HG03354 (cell line): ENCODE data around the gene PC.
A peak's percentile ranks its signal among the peaks of the same experiment; 100 is the strongest.
"Not testable (repeated sequence)": the region's sequence is repeated elsewhere in the genome, so short reads cannot be mapped to it uniquely, and the experiment has no call there.

Experiments used
- ATAC-seq: cut with Tn5 transposase; IDR thresholded peaks from one replicate; pipeline ENCODE4 v1.9.1; 2021; ENCODE audit warnings: mild to moderate bottlenecking; ENCODE audit not compliant: unreplicated experiment, poor library complexity, severe bottlenecking

The PC gene, protein sequence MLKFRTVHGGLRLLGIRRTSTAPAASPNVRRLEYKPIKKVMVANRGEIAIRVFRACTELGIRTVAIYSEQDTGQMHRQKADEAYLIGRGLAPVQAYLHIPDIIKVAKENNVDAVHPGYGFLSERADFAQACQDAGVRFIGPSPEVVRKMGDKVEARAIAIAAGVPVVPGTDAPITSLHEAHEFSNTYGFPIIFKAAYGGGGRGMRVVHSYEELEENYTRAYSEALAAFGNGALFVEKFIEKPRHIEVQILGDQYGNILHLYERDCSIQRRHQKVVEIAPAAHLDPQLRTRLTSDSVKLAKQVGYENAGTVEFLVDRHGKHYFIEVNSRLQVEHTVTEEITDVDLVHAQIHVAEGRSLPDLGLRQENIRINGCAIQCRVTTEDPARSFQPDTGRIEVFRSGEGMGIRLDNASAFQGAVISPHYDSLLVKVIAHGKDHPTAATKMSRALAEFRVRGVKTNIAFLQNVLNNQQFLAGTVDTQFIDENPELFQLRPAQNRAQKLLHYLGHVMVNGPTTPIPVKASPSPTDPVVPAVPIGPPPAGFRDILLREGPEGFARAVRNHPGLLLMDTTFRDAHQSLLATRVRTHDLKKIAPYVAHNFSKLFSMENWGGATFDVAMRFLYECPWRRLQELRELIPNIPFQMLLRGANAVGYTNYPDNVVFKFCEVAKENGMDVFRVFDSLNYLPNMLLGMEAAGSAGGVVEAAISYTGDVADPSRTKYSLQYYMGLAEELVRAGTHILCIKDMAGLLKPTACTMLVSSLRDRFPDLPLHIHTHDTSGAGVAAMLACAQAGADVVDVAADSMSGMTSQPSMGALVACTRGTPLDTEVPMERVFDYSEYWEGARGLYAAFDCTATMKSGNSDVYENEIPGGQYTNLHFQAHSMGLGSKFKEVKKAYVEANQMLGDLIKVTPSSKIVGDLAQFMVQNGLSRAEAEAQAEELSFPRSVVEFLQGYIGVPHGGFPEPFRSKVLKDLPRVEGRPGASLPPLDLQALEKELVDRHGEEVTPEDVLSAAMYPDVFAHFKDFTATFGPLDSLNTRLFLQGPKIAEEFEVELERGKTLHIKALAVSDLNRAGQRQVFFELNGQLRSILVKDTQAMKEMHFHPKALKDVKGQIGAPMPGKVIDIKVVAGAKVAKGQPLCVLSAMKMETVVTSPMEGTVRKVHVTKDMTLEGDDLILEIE

GRCh38 chr11:66958232-66958955 is at the start of gene PC:
Gene PC (minus strand): TSS chr11:66958383. CDS start chr11:66872159, 86,224 bp downstream.
- peak; percentile 98 for ATAC-seq

- ATAC-seq = no peak
These were observed 48.9 kb upstream of the PC start for GRCh38 chr11:67007126-67007525.

DNA sequence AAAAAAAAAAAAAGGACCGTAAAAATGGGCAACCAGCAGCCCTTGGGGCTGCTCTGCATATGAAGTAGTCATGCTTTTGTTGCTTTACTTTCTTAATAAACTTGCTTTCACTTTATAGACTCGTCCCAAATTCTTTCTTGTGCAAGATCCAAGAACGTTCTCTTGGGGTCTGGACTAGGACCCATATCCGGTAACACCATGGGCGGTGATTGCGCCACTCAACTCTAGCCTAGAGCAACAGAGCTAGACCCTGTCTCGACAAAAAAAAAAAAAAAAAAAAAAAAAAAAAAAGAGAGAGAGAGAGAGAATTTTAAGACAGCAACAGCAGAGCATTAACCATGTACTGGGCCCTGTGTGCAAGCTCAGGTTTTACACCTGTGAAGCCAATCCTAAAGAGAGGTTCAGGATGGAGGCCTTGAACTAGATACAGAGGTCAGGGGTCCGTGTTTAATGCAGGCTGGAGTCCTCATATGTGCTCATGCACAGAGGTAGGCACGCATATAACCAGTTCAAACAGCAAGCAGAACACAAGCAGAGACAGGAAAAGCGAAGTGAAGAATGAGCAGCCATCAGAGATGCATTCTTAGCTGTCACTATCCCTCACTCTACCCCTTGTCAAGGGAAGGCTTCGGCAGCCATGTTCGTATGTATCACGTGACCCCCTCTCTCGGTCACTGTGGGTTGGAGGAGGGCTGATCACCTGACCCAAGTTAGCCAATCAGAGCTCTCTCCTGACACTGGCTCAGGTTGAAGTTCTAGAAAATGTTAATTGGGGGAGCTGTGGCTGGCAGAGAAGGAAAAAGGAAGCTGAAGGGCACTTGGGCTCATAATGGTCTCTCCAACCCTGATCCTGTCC is 48.1 kb upstream of the PC start:
- ATAC-seq = no peak

- ATAC-seq = not testable (repeated sequence)
These were observed 47.0 kb upstream of the PC start for GRCh38 chr11:67005200-67005599.

DNA sequence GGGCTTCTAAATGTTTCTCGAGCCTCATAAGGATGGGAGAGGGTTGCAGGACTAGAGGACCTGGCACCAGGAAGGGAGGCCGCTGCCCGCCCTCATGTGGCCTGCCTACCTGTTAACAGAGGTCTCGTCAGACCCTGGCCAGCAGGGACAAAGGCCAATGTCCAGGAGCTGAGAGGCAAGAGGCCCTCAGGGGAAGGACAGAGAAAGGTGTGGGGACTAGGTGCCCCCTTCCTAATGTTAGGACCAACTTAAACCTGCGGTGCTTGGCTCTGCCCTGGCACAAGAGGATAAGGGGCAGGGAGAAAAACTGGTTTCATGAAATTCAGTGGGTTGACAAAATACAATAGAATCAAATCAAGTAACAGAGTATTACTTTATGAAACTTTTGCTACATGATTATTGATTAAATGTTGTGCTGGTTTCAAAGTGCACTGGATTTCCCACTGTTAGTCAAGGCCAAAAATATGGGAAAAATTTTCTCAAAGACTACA is 44.8 kb upstream of the PC start:
- ATAC-seq = no peak

- ATAC-seq = no peak
These were observed 44.2 kb upstream of the PC start for GRCh38 chr11:67002297-67002913.

DNA sequence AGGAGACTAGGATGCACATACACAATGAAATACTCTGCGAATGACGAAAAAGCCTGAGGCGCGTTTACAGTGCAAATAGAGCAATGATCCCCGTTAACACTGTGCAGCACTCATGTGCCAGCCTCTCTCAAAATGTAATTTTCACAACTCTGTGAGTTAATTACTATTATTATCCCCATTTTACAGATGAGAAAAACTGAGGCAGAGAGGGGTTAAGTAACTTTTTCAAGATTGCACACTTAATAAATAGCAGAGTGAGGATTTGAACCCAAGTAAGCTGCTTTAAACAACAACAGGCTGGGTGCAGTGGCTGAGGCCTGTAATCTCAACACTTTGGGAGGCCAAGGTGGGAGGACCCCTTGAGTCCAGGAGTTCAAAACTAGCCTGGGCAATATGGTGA is 43.1 kb upstream of the PC start:
- no peak for ATAC-seq

DNA sequence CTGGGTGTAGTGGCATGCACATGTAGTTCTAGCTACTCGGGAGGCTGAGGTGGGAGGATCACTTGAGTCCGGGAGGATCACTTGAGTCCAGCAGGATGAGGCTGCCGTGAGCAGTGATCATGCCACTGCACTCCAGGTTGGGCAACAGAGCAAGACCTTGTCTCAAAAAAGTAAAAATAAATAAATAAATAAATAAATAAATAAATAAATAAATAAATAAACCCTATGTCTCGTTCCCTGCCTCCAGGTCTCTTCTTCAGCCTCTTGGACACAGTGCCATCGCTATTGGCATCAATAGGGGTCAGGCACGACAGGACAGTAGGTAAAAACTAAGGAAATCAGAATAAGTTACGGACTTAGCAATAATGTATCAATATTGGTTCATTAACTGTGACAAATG is 41.4 kb upstream of the PC start:
- ATAC-seq = no peak

DNA sequence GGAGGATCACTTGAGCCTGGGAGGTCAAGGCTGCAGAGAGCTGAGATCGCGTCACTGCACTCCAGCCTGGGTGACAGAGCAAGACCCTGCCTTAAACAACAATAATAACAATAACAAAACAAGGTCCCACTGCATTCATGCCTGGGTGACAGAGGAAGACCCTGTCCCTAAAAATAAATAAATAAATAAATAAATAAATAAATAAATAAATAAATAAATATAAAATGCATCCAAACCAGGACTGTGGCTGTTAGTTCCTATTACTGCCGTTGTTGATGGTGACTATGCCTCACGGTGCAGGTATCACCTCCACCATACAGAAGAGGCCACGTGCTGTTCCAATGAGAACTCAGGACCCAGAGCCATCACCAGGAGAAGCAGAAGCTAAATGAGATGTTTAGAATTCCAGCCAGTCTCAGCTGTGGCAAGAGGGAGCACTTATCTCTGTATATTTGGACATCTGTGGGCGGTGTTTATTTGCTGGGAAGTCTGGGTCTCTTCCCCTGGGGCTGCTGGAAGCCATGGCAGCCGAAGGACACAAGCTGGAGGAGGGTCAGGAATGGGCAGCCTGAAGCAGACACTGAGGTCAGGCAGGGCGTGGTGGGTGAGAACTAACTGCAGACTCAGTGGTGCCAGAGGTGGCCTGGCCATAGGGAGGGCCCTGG is 38.6 kb upstream of the PC start:
- no peak for ATAC-seq

- no peak for ATAC-seq
These were observed 33.9 kb upstream of the PC start for GRCh38 chr11:66992041-66992440.

DNA sequence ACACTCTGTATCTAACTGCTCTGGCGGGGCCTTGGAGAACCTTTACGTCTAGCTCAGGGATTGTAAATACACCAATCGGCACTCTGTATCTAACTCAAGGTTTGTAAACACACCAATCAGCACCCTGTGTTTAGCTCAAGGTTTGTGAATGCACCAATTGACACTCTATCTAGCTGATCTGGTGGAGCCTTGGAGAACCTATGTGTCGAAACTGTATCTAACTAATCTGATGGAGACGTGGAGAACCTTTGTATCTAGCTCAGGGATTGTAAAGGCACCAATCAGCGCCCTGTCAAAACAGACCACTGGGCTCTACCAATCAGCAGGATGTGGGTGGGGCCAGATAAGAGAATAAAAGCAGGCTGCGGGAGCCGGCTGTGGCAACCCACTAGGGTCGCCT is 31.2 kb upstream of the PC start:
- not testable (repeated sequence) for ATAC-seq

- ATAC-seq = not testable (repeated sequence)
These were observed 30.6 kb upstream of the PC start for GRCh38 chr11:66988741-66989140.

- no peak for ATAC-seq
These were observed 29.9 kb upstream of the PC start for GRCh38 chr11:66987924-66988637.

DNA sequence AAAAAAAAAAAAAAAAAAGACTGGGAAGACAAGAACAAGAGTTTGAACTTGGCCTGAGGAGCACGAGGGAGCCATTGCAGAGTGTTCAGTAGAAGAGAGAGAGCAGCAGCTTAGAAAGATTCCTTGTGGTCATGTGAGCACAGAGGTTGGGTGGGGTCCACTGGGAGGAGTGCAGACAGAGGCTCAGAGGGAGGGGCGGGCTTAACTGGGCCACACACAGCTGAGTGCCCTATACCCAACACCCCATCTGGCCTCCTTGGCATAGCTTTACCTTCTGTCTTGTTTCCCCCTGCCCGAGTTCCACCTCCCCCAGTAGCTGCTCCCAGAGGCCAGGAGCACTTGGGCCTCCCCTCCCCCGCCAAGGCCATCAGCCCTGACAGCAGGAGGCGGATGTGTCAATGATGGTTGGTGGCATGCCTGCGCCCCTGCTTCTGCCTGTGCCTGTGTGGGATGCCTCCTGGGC is 29.0 kb upstream of the PC start:
- ATAC-seq = no peak

DNA sequence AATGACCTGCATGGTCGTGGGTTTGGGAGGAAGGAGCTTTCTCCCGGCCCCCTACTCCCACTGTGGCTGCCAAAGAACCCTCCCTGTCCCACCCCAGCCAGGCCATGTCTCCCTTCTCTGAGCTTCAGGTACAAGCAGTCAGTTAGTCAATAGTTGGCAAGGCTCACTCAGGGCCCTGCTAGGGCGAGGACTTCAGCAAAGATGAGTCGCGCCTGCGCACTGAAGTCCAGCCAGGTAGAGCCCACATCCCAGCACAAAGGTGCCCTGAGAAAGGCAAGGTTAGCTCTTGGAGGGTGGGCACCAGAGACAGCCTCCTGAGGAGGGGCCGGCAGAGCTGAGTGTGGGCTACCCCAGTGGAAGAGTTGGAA is 28.0 kb upstream of the PC start:
- no peak for ATAC-seq

DNA sequence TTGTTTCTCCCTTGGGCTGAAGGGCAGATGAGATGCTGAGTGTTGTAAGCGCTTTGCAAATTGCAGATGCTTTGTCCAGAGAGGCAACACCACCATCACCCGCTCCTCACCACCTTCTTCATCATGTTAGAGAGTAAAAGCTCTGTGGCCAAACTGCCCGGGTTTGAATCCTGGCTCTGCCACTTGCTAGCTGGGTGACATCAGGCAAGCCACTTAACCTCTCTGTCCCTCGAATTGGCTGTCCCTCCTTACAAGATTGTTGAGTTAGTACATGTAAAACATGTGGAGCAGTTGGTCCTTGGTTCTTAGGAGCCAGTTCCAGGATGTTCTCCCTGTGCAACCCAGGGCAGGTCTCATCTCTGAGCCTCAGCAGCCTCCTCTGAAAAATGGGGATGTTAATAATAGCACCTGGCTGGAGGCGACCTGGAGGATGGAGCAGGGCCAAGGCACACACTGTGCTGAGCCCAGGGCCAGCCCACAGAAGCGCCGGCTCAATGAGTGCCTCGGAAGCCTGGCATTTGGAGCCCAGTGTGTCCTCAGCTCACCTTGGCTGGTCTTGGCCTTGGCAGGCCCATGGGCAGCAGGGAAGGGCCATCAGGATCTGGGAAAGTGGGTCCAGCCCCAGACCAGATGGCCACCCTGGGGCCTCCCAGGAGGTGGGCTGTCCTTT is 27.5 kb upstream of the PC start:
- ATAC-seq = no peak
